H1 (cell line): Measurements from ENCODE around the gene PSMC3IP. TPM values are rescaled to one million over a fixed set of nuclear protein-coding genes. Genes with fewer than 3 reads are reported as not detected.
"Not testable (repeated sequence)": the region's sequence is repeated elsewhere in the genome, so short reads cannot be mapped to it uniquely, and the experiment has no call there.

ENCODE experiments used
- CTCF ChIA-PET: fragments of 300-600 bp; sonication (Branson Sonifier 250); formaldehyde crosslinking; loops from one replicate; lab custom pipeline; 2021; ENCODE audit not compliant: partially characterized antibody; lab: Charles Lee
- POLR2A ChIA-PET: fragments of 300-600 bp; sonication (Branson Sonifier 250); formaldehyde crosslinking; loops from one replicate; lab custom pipeline; 2021; ENCODE audit warnings: inconsistent platforms; ENCODE audit not compliant: partially characterized antibody; lab: Charles Lee
- DNase-seq, 2 experiments: peaks; one replicate each; pipeline versions ENCODE4 v3.0.0 to v3.0.0-alpha.2; 2010 to 2022; ENCODE audit warnings: low spot score in 2 of 2, low read depth in 1 of 2, mixed read lengths in 1 of 2
- FAIRE-seq: peaks from 2 replicates; lab custom pipeline; 2011; peaks lifted over from hg19 to GRCh38; lab: Jason Lieb, UNC
- H2AFZ ChIP-seq: 2 replicates; pipeline ENCODE4 v1.8.1; 2012; ENCODE audit warnings: low read length, inconsistent platforms
- H2AK5ac ChIP-seq: 2 replicates; pipeline ENCODE4 v1.6.1; 2013; ENCODE audit warnings: low read depth, low read length
- H2BK120ac ChIP-seq: replicated peaks from 2 replicates; pipeline ENCODE3; 2013; ENCODE audit warnings: low read depth, low read length, inconsistent platforms
- H2BK12ac ChIP-seq: 2 replicates; pipeline ENCODE4 v1.6.1; 2013; ENCODE audit warnings: low read depth, low read length
- H2BK15ac ChIP-seq: 2 replicates; pipeline ENCODE4 v1.6.1; 2013; ENCODE audit warnings: low read length
- H2BK20ac ChIP-seq: 2 replicates; pipeline ENCODE4 v1.6.1; 2013; ENCODE audit warnings: low read length
- H2BK5ac ChIP-seq: 2 replicates; pipeline ENCODE4 v1.6.1; 2013; ENCODE audit warnings: low read depth, low read length
- H3K14ac ChIP-seq: 2 replicates; pipeline ENCODE4 v1.6.1; 2013; ENCODE audit warnings: inconsistent platforms; ENCODE audit not compliant: insufficient read length
- H3K18ac ChIP-seq: 2 replicates; pipeline ENCODE4 v1.6.1; 2013; ENCODE audit warnings: low read length; ENCODE audit errors: extremely low read depth
- H3K23ac ChIP-seq: 2 replicates; pipeline ENCODE4 v1.6.1; 2013; ENCODE audit warnings: inconsistent platforms; ENCODE audit not compliant: insufficient read length
- H3K23me2 ChIP-seq: 2 replicates; pipeline ENCODE4 v1.6.1; 2013; ENCODE audit warnings: low read depth, low read length
- H3K27ac ChIP-seq: 2 replicates; pipeline ENCODE4 v1.6.1; 2011; ENCODE audit warnings: low read depth, low read length, inconsistent platforms
- H3K27me3 ChIP-seq, 4 experiments: replicated peaks in 1 of 4; 1 replicate in 1 of 4; 2 replicates in 3 of 4; pipeline versions ENCODE4 v1.6.1 to v1.8.1; 2011 to 2013; ENCODE audit warnings: low read length in 3 of 4, mild to moderate bottlenecking in 3 of 4, inconsistent platforms in 2 of 4, mixed read lengths in 2 of 4, moderate library complexity in 1 of 4; ENCODE audit not compliant: control insufficient read depth in 3 of 4, insufficient read depth in 3 of 4; ENCODE audit errors: extremely low read depth in 1 of 4
- H3K36me3 ChIP-seq, 4 experiments: 2 replicates each; pipeline versions ENCODE4 v1.6.1 to v1.8.1; 2011 to 2013; ENCODE audit warnings: mild to moderate bottlenecking in 4 of 4, low read length in 3 of 4, moderate library complexity in 2 of 4, control low read depth in 1 of 4, inconsistent platforms in 1 of 4; ENCODE audit not compliant: insufficient read depth in 4 of 4, control insufficient read depth in 2 of 4
- H3K4ac ChIP-seq: replicated peaks from 2 replicates; pipeline ENCODE3; 2013; ENCODE audit warnings: low read length, low read depth, mixed read lengths, inconsistent platforms; ENCODE audit not compliant: insufficient read length
- H3K4me1 ChIP-seq, 4 experiments: replicated peaks in 1 of 4; 1 replicate in 1 of 4; 2 replicates in 3 of 4; pipeline versions ENCODE4 v1.6.1 to v1.8.1; 2011 to 2013; ENCODE audit warnings: low read length in 3 of 4, inconsistent platforms in 2 of 4, mixed read lengths in 1 of 4; ENCODE audit not compliant: insufficient read depth in 4 of 4, control insufficient read depth in 3 of 4
- H3K4me2 ChIP-seq, 2 experiments: 2 replicates each; pipeline versions ENCODE4 v1.6.1 to v1.8.1; 2011 to 2013; ENCODE audit warnings: low read depth in 2 of 2, low read length in 2 of 2, control low read depth in 1 of 2, inconsistent platforms in 1 of 2, mild to moderate bottlenecking in 1 of 2; ENCODE audit not compliant: insufficient read depth in 1 of 2
- H3K4me3 ChIP-seq, 4 experiments: fragments of 200-600, 300-600 bp in 1 of 4; sonication (generic), shearing (Covaris generic), sonication (Bioruptor Twin) in 1 of 4; 2 replicates each; pipeline versions ENCODE4 v1.5.1 to v1.8.1; 2011 to 2016; ENCODE audit warnings: low read length in 4 of 4, low read depth in 3 of 4, control low read depth in 2 of 4, inconsistent platforms in 2 of 4, mild to moderate bottlenecking in 2 of 4, mixed read lengths in 1 of 4, moderate library complexity in 1 of 4; ENCODE audit not compliant: insufficient read depth in 2 of 4; ENCODE audit errors: extremely low read depth in 1 of 4
- H3K56ac ChIP-seq: replicated peaks from 2 replicates; pipeline ENCODE3; 2013; ENCODE audit warnings: low read depth, mild to moderate bottlenecking, mixed read lengths, low read length, inconsistent platforms; ENCODE audit not compliant: insufficient read length
- H3K79me1 ChIP-seq: 2 replicates; pipeline ENCODE4 v1.6.1; 2013; ENCODE audit warnings: low read depth, low read length, control low read depth
- H3K79me2 ChIP-seq, 2 experiments: 2 replicates each; pipeline versions ENCODE4 v1.6.1 to v1.8.1; 2012 to 2013; ENCODE audit warnings: low read length in 2 of 2, mild to moderate bottlenecking in 2 of 2, inconsistent platforms in 1 of 2; ENCODE audit not compliant: insufficient read depth in 2 of 2, control insufficient read depth in 1 of 2
- H3K9ac ChIP-seq, 4 experiments: replicated peaks in 1 of 4; 1 replicate in 1 of 4; 2 replicates in 3 of 4; pipeline versions ENCODE4 v1.6.1 to v1.8.1; 2011 to 2013; ENCODE audit warnings: low read depth in 3 of 4, low read length in 3 of 4, control low read depth in 2 of 4, mild to moderate bottlenecking in 2 of 4, moderate library complexity in 2 of 4, inconsistent platforms in 1 of 4; ENCODE audit errors: extremely low read depth in 1 of 4
- H3K9me3 ChIP-seq, 2 experiments: 2 replicates each; pipeline versions ENCODE4 v1.6.1 to v1.8.1; 2012 to 2013; ENCODE audit warnings: mild to moderate bottlenecking in 2 of 2, moderate library complexity in 2 of 2, control low read depth in 1 of 2, inconsistent platforms in 1 of 2, low read depth in 1 of 2, low read length in 1 of 2, mixed read lengths in 1 of 2; ENCODE audit not compliant: insufficient read depth in 2 of 2
- H4K20me1 ChIP-seq, 2 experiments: replicated peaks in 1 of 2; 2 replicates each; pipeline versions ENCODE3 to v1.8.1; 2011 to 2013; ENCODE audit warnings: inconsistent platforms in 2 of 2, low read length in 2 of 2, mild to moderate bottlenecking in 1 of 2; ENCODE audit not compliant: insufficient read depth in 2 of 2, control insufficient read depth in 1 of 2
- H4K5ac ChIP-seq: 2 replicates; pipeline ENCODE4 v1.6.1; 2013; ENCODE audit warnings: low read length, low read depth, mixed read lengths, inconsistent platforms; ENCODE audit not compliant: insufficient read length
- H4K8ac ChIP-seq: 2 replicates; pipeline ENCODE4 v1.8.0; 2013; ENCODE audit warnings: mild to moderate bottlenecking, moderate library complexity, low read length, inconsistent platforms; ENCODE audit not compliant: insufficient read depth; ENCODE audit errors: extremely low read depth
- H4K91ac ChIP-seq: replicated peaks from 2 replicates; pipeline ENCODE3; 2013; ENCODE audit warnings: low read length, mixed read lengths, inconsistent platforms; ENCODE audit not compliant: insufficient read length
- WGBS, 2 experiments: shearing (Covaris generic) in 1 of 2; methylation state at CpG; one replicate each; pipeline versions ENCODE4 v1.1.6 to v1.1.7; 2013 to 2015; ENCODE audit warnings: low lambda C conversion rate in 2 of 2, mixed read lengths in 2 of 2, inconsistent platforms in 1 of 2, low coverage in 1 of 2, missing lambda C conversion rate in 1 of 2; ENCODE audit not compliant: insufficient replicate concordance in 2 of 2, insufficient coverage in 1 of 2, insufficient read length in 1 of 2; ENCODE audit errors: extremely low coverage in 1 of 2, missing lambda C conversion rate in 1 of 2; 5-methylcytosine and 5-hydroxymethylcytosine counted together
- polyA plus RNA-seq, 7 experiments: library from polyadenylated mRNA; depleted of rRNA in 3 of 7; stranded (reverse) in 5 of 7; unstranded in 2 of 7; fragments of >200 nt in 5 of 7; fragments of 200-250 nt in 2 of 7; gene quantifications; 1 replicate in 5 of 7; 2 replicates in 1 of 7; 4 replicates in 1 of 7; pipeline versions ENCODE4 v1.2.1 to v1.2.3, GENCODE V29; 2011 to 2013; ENCODE audit warnings: missing spikeins in 2 of 7, mixed read lengths in 2 of 7
- total RNA-seq: library from RNA; stranded (reverse); fragmentation: NEBNext Ultra II Directional; extraction: Animal tissue kit (Norgen Biotek cat#: 25700); gene quantifications from 2 replicates; pipeline ENCODE4 v1.2.1, GENCODE V29; 2021

The PSMC3IP gene
- total and polyA plus RNA-seq, 2 of the 8 experiments (the other 6 are each of a cell fraction or from before 2014, with no cell fraction given), result 11.5 to 21.9 TPM

- H4K20me1 ChIP-seq, H2BK15ac ChIP-seq, H2BK12ac ChIP-seq, H3K9me3 ChIP-seq, H3K79me1 ChIP-seq, H3K4me1 ChIP-seq, H4K8ac ChIP-seq, H4K91ac ChIP-seq, H2BK5ac ChIP-seq, H3K9ac ChIP-seq, FAIRE-seq, H2AK5ac ChIP-seq, H3K4me3 ChIP-seq, H2BK120ac ChIP-seq, H3K23ac ChIP-seq, H3K27ac ChIP-seq, H3K56ac ChIP-seq, H2AFZ ChIP-seq, H3K79me2 ChIP-seq, H3K36me3 ChIP-seq, H2BK20ac ChIP-seq, H3K14ac ChIP-seq, H3K23me2 ChIP-seq, H4K5ac ChIP-seq, DNase-seq, H3K18ac ChIP-seq, POLR2A ChIA-PET, H3K4me2 ChIP-seq, H3K4ac ChIP-seq, H3K27me3 ChIP-seq: not testable (repeated sequence)
- WGBS, 2 experiments, result 84% methylated on average over 3 of the region's 3 CpGs; no CpG with 5 or more reads in 1 of the 2 experiments
- CTCF ChIA-PET, result interaction anchor here (0.7 to 1.5 kb wide), 4 partner anchors 18 to 141 kb away, joined by 3 to 5 read pairs (median 3); no protein-coding TSS in a partner anchor
Observed at GRCh38 chr17:42621987-42622386, 44.5 kb upstream of the PSMC3IP start.
